HG03135 (cell line): Measurements from ENCODE around the gene ATP8A2.
A peak's percentile ranks its signal among the peaks of the same experiment; 100 is the strongest.

ENCODE experiments used
- ATAC-seq: cut with Tn5 transposase; IDR thresholded peaks from one replicate; pipeline ENCODE4 v1.9.1; 2021; ENCODE audit warnings: mild to moderate bottlenecking, moderate library complexity; ENCODE audit not compliant: unreplicated experiment

Gene ATP8A2

GRCh38 chr13:25874064-25874737, 502.4 kb downstream of the ATP8A2 start:
- no peak for ATAC-seq

GRCh38 chr13:25874907-25875306, 503.1 kb downstream of the ATP8A2 start:
- no peak for ATAC-seq

GRCh38 chr13:25876247-25876646, 504.5 kb downstream of the ATP8A2 start:
- no peak for ATAC-seq

- ATAC-seq, result no peak
Measured at GRCh38 chr13:25879466-25879865, 507.7 kb downstream of the ATP8A2 start.

GRCh38 chr13:25881136-25881926, 509.6 kb downstream of the ATP8A2 start:
- ATAC-seq, result no peak

- no peak for ATAC-seq
Measured at GRCh38 chr13:25881971-25882451, 510.2 kb downstream of the ATP8A2 start.

GRCh38 chr13:25882466-25883357, 510.9 kb downstream of the ATP8A2 start:
- no peak for ATAC-seq

- no peak for ATAC-seq
Measured at GRCh38 chr13:25885418-25885817, 513.6 kb downstream of the ATP8A2 start.

- ATAC-seq, result no peak
Measured at GRCh38 chr13:25886438-25887214, 514.9 kb downstream of the ATP8A2 start.

- no peak for ATAC-seq
Measured at GRCh38 chr13:25887962-25888655, 516.3 kb downstream of the ATP8A2 start.

GRCh38 chr13:25890671-25891212, 519.0 kb downstream of the ATP8A2 start:
- no peak for ATAC-seq

GRCh38 chr13:25898991-25899390, 527.2 kb downstream of the ATP8A2 start:
- no peak for ATAC-seq

- no peak for ATAC-seq
Measured at GRCh38 chr13:25899464-25899863, 527.7 kb downstream of the ATP8A2 start.

- no peak for ATAC-seq
Measured at GRCh38 chr13:25899952-25900351, 528.2 kb downstream of the ATP8A2 start.

- ATAC-seq, result peak; percentile 89
Measured at GRCh38 chr13:25901460-25902376, 529.9 kb downstream of the ATP8A2 start.

GRCh38 chr13:25902455-25902854, 530.7 kb downstream of the ATP8A2 start:
- no peak for ATAC-seq

- ATAC-seq, result no peak
Measured at GRCh38 chr13:25902891-25903341, 531.1 kb downstream of the ATP8A2 start.

- no peak for ATAC-seq
Measured at GRCh38 chr13:25904830-25905229, 533.1 kb downstream of the ATP8A2 start.
